Measurements from ENCODE around the gene SCN4B.

DNA sequence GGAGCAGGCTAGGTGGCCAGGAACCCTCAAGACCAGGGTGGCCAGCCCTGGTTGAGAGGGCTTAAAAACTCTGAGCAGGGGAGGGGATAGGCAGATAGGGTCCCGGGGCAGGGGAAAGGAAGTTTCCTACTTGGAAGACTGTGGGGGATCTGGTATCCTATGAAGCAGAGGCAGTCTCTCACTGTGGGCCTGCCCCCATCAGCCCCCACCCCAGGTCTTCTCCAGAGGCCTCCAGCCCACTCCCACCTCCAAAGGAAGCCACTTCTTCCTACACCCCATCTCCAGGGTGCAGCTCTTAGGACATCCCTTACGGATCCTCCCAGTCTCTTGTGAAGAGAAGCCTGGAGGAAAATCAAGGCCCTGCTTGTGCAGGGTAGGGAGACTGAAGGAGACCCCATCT lies 16.3 kb downstream of the SCN4B start:
- TF ChIP-seq TAF1 (conservative IDR thresholded peaks at IDR 0.05) (no peak), EGR1 (IDR thresholded peaks at IDR 0.05; ENCODE audit: low read depth in 2 of 2) (no peak), FOXA1 (IDR thresholded peaks at IDR 0.05) (no peak), JUND (IDR thresholded peaks at IDR 0.05) (no peak), RAD21 (IDR thresholded peaks at IDR 0.05) (no peak), RXRA (IDR thresholded peaks at IDR 0.05) (no peak), GABPA (IDR thresholded peaks at IDR 0.05 in 1 of 2, conservative IDR thresholded peaks at IDR 0.05 in 1 of 2) (no peak), HNF4G (IDR thresholded peaks at IDR 0.05) (no peak), YY1 (IDR thresholded peaks at IDR 0.05) (no peak)
- TF ChIP-seq, protein P1, sequence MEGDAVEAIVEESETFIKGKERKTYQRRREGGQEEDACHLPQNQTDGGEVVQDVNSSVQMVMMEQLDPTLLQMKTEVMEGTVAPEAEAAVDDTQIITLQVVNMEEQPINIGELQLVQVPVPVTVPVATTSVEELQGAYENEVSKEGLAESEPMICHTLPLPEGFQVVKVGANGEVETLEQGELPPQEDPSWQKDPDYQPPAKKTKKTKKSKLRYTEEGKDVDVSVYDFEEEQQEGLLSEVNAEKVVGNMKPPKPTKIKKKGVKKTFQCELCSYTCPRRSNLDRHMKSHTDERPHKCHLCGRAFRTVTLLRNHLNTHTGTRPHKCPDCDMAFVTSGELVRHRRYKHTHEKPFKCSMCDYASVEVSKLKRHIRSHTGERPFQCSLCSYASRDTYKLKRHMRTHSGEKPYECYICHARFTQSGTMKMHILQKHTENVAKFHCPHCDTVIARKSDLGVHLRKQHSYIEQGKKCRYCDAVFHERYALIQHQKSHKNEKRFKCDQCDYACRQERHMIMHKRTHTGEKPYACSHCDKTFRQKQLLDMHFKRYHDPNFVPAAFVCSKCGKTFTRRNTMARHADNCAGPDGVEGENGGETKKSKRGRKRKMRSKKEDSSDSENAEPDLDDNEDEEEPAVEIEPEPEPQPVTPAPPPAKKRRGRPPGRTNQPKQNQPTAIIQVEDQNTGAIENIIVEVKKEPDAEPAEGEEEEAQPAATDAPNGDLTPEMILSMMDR (IDR thresholded peaks at IDR 0.05; ENCODE audit: low read depth, low read length, missing input control) = no peak
- TF ChIP-seq, protein P2, sequence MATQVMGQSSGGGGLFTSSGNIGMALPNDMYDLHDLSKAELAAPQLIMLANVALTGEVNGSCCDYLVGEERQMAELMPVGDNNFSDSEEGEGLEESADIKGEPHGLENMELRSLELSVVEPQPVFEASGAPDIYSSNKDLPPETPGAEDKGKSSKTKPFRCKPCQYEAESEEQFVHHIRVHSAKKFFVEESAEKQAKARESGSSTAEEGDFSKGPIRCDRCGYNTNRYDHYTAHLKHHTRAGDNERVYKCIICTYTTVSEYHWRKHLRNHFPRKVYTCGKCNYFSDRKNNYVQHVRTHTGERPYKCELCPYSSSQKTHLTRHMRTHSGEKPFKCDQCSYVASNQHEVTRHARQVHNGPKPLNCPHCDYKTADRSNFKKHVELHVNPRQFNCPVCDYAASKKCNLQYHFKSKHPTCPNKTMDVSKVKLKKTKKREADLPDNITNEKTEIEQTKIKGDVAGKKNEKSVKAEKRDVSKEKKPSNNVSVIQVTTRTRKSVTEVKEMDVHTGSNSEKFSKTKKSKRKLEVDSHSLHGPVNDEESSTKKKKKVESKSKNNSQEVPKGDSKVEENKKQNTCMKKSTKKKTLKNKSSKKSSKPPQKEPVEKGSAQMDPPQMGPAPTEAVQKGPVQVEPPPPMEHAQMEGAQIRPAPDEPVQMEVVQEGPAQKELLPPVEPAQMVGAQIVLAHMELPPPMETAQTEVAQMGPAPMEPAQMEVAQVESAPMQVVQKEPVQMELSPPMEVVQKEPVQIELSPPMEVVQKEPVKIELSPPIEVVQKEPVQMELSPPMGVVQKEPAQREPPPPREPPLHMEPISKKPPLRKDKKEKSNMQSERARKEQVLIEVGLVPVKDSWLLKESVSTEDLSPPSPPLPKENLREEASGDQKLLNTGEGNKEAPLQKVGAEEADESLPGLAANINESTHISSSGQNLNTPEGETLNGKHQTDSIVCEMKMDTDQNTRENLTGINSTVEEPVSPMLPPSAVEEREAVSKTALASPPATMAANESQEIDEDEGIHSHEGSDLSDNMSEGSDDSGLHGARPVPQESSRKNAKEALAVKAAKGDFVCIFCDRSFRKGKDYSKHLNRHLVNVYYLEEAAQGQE (IDR thresholded peaks at IDR 0.05) = no peak
- TF ChIP-seq, protein P3, sequence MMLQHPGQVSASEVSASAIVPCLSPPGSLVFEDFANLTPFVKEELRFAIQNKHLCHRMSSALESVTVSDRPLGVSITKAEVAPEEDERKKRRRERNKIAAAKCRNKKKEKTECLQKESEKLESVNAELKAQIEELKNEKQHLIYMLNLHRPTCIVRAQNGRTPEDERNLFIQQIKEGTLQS (IDR thresholded peaks at IDR 0.05) = no peak
- TF ChIP-seq, protein P4, sequence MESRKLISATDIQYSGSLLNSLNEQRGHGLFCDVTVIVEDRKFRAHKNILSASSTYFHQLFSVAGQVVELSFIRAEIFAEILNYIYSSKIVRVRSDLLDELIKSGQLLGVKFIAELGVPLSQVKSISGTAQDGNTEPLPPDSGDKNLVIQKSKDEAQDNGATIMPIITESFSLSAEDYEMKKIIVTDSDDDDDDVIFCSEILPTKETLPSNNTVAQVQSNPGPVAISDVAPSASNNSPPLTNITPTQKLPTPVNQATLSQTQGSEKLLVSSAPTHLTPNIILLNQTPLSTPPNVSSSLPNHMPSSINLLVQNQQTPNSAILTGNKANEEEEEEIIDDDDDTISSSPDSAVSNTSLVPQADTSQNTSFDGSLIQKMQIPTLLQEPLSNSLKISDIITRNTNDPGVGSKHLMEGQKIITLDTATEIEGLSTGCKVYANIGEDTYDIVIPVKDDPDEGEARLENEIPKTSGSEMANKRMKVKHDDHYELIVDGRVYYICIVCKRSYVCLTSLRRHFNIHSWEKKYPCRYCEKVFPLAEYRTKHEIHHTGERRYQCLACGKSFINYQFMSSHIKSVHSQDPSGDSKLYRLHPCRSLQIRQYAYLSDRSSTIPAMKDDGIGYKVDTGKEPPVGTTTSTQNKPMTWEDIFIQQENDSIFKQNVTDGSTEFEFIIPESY (IDR thresholded peaks at IDR 0.05) = no peak
- TF ChIP-seq, protein P5, sequence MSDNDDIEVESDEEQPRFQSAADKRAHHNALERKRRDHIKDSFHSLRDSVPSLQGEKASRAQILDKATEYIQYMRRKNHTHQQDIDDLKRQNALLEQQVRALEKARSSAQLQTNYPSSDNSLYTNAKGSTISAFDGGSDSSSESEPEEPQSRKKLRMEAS (IDR thresholded peaks at IDR 0.05) = no peak
